GM23338 (cell line): ENCODE data around the gene DNAJA2. TPM values are rescaled to one million over a fixed set of nuclear protein-coding genes. Genes with fewer than 3 reads are reported as not detected.

ENCODE experiments used
- ATAC-seq: fragments of 200-7000 bp; cut with Tn5 transposase; 3 replicates; pipeline ENCODE4 v1.9.1; 2020
- DNase-seq: peaks from one replicate; pipeline ENCODE4 v3.0.0-alpha.2; 2015; ENCODE audit warnings: low spot score
- H2AFZ ChIP-seq: fragments of 200-600 bp; sonication (generic); 2 replicates; pipeline ENCODE4 v1.8.0; 2016; ENCODE audit warnings: antibody characterized with exemption, mild to moderate bottlenecking, moderate library complexity
- H3F3A ChIP-seq: fragments of 200-600 bp; sonication (generic); replicated peaks from 2 replicates; pipeline ENCODE4 v1.8.0; 2017; ENCODE audit warnings: antibody characterized with exemption, mixed run types, low read depth
- H3K27ac ChIP-seq: fragments of 200-600 bp; sonication (generic); 2 replicates; pipeline ENCODE4 v1.6.1; 2016; ENCODE audit warnings: low read depth
- H3K27me3 ChIP-seq: fragments of 200-600 bp; sonication (generic); 2 replicates; pipeline ENCODE4 v1.8.0; 2016; ENCODE audit warnings: mild to moderate bottlenecking, mixed run types, moderate library complexity; ENCODE audit not compliant: insufficient read depth
- H3K36me3 ChIP-seq: fragments of 200-600 bp; sonication (generic); 2 replicates; pipeline ENCODE4 v1.8.0; 2016; ENCODE audit warnings: mild to moderate bottlenecking; ENCODE audit not compliant: insufficient read depth
- H3K4me1 ChIP-seq: fragments of 200-600 bp; sonication (generic); 2 replicates; pipeline ENCODE4 v1.8.0; 2016; ENCODE audit warnings: mild to moderate bottlenecking, moderate library complexity; ENCODE audit not compliant: insufficient read depth
- H3K4me2 ChIP-seq: fragments of 200-600 bp; sonication (generic); 2 replicates; pipeline ENCODE4 v1.7.1; 2017; ENCODE audit warnings: mixed run types
- H3K4me3 ChIP-seq: fragments of 200-600 bp; sonication (generic); 2 replicates; pipeline ENCODE4 v1.6.1; 2016; ENCODE audit warnings: mixed run types
- H3K79me2 ChIP-seq: fragments of 200-600 bp; sonication (generic); replicated peaks from 2 replicates; pipeline ENCODE4 v1.8.0; 2017; ENCODE audit warnings: mild to moderate bottlenecking; ENCODE audit not compliant: insufficient read depth
- H3K9me2 ChIP-seq: fragments of 200-600 bp; sonication (generic); 2 replicates; pipeline ENCODE4 v1.8.0; 2017; ENCODE audit not compliant: insufficient read depth
- H4K20me1 ChIP-seq: fragments of 200-600 bp; sonication (generic); replicated peaks from 2 replicates; pipeline ENCODE4 v1.8.0; 2017; ENCODE audit warnings: mild to moderate bottlenecking; ENCODE audit not compliant: insufficient read depth
- H3K27ac Mint-ChIP-seq: 2 replicates; pipeline ENCODE4 v1.8.0; 2020; ENCODE audit warnings: inconsistent platforms, mild to moderate bottlenecking, moderate library complexity, mixed read lengths
- H3K27me3 Mint-ChIP-seq: 3 replicates; pipeline ENCODE4 v1.8.0; 2022; ENCODE audit warnings: low read depth, mild to moderate bottlenecking, moderate library complexity, mixed read lengths, inconsistent platforms; ENCODE audit not compliant: insufficient read depth, poor library complexity
- H3K36me3 Mint-ChIP-seq: 3 replicates; pipeline ENCODE4 v1.8.0; 2021; ENCODE audit warnings: low read depth, mild to moderate bottlenecking, inconsistent platforms, moderate library complexity, mixed read lengths
- H3K4me1 Mint-ChIP-seq: 3 replicates; pipeline ENCODE4 v1.8.0; 2020; ENCODE audit warnings: mild to moderate bottlenecking, inconsistent platforms, mixed read lengths
- H3K4me3 Mint-ChIP-seq: 3 replicates; pipeline ENCODE4 v1.8.0; 2021; ENCODE audit warnings: moderate library complexity, mild to moderate bottlenecking, inconsistent platforms, mixed read lengths
- H3K9me3 Mint-ChIP-seq: 3 replicates; pipeline ENCODE4 v1.8.0; 2020; ENCODE audit warnings: moderate library complexity, mild to moderate bottlenecking, inconsistent platforms, mixed read lengths
- CREB1 ChIP-seq: fragments of 250-450 bp; sonication (Bioruptor Pico); IDR thresholded peaks from 2 replicates; pipeline ENCODE4 v1.5.0; 2020; ENCODE audit warnings: low read depth, mild to moderate bottlenecking, moderate library complexity
- EZH2 ChIP-seq: fragments of 200-600 bp; sonication (generic); IDR thresholded peaks from one replicate; pipeline ENCODE4 v1.8.0; 2017; ENCODE audit warnings: antibody characterized with exemption, mild to moderate bottlenecking, low read depth; ENCODE audit not compliant: unreplicated experiment
- EZH2phosphoT487 ChIP-seq: fragments of 200-600 bp; sonication (generic); IDR thresholded peaks from one replicate; pipeline ENCODE4 v1.8.1; 2018; ENCODE audit warnings: antibody characterized with exemption; ENCODE audit not compliant: unreplicated experiment
- JUNB ChIP-seq: IDR thresholded peaks from one replicate; pipeline ENCODE4 v1.6.1; 2016; ENCODE audit warnings: antibody characterized with exemption; ENCODE audit not compliant: unreplicated experiment
- NANOG ChIP-seq: IDR thresholded peaks from 2 replicates; pipeline ENCODE4 v1.6.1; 2016; ENCODE audit warnings: antibody characterized with exemption, borderline replicate concordance
- POLR2AphosphoS5 ChIP-seq: IDR thresholded peaks from 2 replicates; pipeline ENCODE4 v1.6.1; 2016; ENCODE audit warnings: antibody characterized with exemption, low read depth
- STAT1 ChIP-seq: IDR thresholded peaks from one replicate; pipeline ENCODE4 v1.6.1; 2016; ENCODE audit warnings: antibody characterized with exemption; ENCODE audit not compliant: unreplicated experiment
- ZNF114 ChIP-seq: fragments of 250-450 bp; sonication (Bioruptor Pico); IDR thresholded peaks from 2 replicates; pipeline ENCODE4 v1.5.0; 2020; ENCODE audit warnings: mild to moderate bottlenecking, moderate library complexity
- ZNF331 ChIP-seq: fragments of 250-450 bp; sonication (Bioruptor Pico); IDR thresholded peaks from 2 replicates; pipeline ENCODE4 v1.5.0; 2020; ENCODE audit warnings: low read depth, mild to moderate bottlenecking, moderate library complexity
- polyA plus RNA-seq: library from polyadenylated mRNA; unstranded; fragments of >200 nt; fragmentation: Nextera tagmentation; extraction: Ambion mirVana; gene quantifications from 2 replicates; pipeline ENCODE4 v1.2.1, GENCODE V29; 2016
- total RNA-seq: library from RNA; depleted of rRNA; stranded (reverse); fragments of >200 nt; shearing (Covaris generic); gene quantifications from 2 replicates; pipeline ENCODE4 v1.2.3, GENCODE V29; 2014
- TF ChIP-seq, protein P1 (sequence below): IDR thresholded peaks from one replicate; pipeline ENCODE4 v1.6.1; 2018; ENCODE audit warnings: antibody characterized with exemption; ENCODE audit not compliant: unreplicated experiment
- TF ChIP-seq, protein P2 (sequence below), 2 experiments: fragments of 200-600 bp in 1 of 2; sonication (generic) in 1 of 2; conservative IDR thresholded peaks; 2 replicates each; pipeline versions ENCODE4 v1.5.1 to v1.6.1; 2016 to 2017; ENCODE audit warnings: antibody characterized with exemption in 2 of 2, low read depth in 2 of 2, mild to moderate bottlenecking in 2 of 2, moderate library complexity in 1 of 2
- TF ChIP-seq, protein P3 (sequence below): fragments of 250-450 bp; sonication (Bioruptor Pico); IDR thresholded peaks from 2 replicates; pipeline ENCODE4 v1.5.0; 2020; ENCODE audit warnings: mild to moderate bottlenecking, moderate library complexity
- TF ChIP-seq, protein P4 (sequence below): IDR thresholded peaks from 2 replicates; pipeline ENCODE4 v1.6.1; 2016; ENCODE audit warnings: antibody characterized with exemption

The DNAJA2 gene
- total and polyA plus RNA-seq, 2 experiments from 2014 or later, result 94.5 to 101 TPM

DNA sequence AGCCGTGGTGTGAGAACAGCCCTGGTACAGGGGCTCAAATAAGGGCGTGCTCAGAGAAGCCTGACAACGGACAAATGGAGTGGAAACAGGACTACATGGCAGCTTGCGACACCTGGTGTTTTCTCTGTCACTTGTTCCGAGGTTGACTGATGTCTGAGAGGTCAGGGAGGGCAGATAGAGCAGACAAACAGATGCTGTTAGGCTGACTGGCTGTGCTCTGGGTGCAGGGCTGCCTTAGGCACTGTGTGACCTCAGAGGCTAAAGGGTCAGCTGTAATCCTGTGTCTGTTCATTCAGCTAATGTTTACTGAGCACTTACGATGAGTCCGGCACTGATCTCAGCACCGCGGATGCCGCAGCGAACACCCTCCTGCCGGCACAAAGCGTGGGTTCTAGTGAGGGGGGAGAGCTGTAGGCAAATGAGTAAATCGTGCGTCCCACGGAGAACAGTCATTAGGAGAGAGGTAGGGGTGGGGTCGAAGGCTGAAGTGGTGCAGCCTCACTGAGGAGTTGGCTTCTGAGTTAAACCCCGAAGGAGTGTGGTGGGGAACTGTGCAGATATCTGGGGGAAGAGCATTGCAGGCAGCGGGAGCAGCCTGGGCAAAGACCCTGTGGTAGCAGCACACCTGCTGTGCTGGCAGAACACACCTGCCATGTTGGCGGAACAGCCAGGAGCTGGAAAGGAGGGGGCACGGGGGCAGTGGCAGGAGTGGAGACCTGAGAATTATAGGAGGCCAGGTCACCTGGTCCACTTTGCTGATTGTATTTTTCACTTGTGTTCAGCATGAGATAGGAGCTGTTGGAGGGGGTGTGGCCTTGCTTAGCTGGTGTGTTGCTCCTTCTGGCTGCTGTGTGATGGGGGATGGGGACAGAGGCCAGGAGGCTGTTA lies 54.3 kb downstream of the DNAJA2 start:
- H3K4me1 Mint-ChIP-seq, result peaks cover 2% of the 10 kb centered on the region; the same call in 1 of the 3 replicates
- H3K36me3 ChIP-seq, result peaks cover 27% of the 10 kb centered on the region
- no peaks in the 10 kb centered on the region for H3K27me3 ChIP-seq
- TF ChIP-seq, protein P1, sequence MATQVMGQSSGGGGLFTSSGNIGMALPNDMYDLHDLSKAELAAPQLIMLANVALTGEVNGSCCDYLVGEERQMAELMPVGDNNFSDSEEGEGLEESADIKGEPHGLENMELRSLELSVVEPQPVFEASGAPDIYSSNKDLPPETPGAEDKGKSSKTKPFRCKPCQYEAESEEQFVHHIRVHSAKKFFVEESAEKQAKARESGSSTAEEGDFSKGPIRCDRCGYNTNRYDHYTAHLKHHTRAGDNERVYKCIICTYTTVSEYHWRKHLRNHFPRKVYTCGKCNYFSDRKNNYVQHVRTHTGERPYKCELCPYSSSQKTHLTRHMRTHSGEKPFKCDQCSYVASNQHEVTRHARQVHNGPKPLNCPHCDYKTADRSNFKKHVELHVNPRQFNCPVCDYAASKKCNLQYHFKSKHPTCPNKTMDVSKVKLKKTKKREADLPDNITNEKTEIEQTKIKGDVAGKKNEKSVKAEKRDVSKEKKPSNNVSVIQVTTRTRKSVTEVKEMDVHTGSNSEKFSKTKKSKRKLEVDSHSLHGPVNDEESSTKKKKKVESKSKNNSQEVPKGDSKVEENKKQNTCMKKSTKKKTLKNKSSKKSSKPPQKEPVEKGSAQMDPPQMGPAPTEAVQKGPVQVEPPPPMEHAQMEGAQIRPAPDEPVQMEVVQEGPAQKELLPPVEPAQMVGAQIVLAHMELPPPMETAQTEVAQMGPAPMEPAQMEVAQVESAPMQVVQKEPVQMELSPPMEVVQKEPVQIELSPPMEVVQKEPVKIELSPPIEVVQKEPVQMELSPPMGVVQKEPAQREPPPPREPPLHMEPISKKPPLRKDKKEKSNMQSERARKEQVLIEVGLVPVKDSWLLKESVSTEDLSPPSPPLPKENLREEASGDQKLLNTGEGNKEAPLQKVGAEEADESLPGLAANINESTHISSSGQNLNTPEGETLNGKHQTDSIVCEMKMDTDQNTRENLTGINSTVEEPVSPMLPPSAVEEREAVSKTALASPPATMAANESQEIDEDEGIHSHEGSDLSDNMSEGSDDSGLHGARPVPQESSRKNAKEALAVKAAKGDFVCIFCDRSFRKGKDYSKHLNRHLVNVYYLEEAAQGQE, result no peak
- TF ChIP-seq, protein P2, sequence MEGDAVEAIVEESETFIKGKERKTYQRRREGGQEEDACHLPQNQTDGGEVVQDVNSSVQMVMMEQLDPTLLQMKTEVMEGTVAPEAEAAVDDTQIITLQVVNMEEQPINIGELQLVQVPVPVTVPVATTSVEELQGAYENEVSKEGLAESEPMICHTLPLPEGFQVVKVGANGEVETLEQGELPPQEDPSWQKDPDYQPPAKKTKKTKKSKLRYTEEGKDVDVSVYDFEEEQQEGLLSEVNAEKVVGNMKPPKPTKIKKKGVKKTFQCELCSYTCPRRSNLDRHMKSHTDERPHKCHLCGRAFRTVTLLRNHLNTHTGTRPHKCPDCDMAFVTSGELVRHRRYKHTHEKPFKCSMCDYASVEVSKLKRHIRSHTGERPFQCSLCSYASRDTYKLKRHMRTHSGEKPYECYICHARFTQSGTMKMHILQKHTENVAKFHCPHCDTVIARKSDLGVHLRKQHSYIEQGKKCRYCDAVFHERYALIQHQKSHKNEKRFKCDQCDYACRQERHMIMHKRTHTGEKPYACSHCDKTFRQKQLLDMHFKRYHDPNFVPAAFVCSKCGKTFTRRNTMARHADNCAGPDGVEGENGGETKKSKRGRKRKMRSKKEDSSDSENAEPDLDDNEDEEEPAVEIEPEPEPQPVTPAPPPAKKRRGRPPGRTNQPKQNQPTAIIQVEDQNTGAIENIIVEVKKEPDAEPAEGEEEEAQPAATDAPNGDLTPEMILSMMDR (conservative IDR thresholded peaks at IDR 0.05; ENCODE audit: low read depth in 2 of 2), result no peak
- TF ChIP-seq EZH2, result no peak
- no peak for TF ChIP-seq ZNF114 (CRISPR knock-in tag)
- no peak for TF ChIP-seq EZH2phosphoT487
- TF ChIP-seq STAT1, result no peak
- no peak for TF ChIP-seq NANOG
- TF ChIP-seq, protein P3, sequence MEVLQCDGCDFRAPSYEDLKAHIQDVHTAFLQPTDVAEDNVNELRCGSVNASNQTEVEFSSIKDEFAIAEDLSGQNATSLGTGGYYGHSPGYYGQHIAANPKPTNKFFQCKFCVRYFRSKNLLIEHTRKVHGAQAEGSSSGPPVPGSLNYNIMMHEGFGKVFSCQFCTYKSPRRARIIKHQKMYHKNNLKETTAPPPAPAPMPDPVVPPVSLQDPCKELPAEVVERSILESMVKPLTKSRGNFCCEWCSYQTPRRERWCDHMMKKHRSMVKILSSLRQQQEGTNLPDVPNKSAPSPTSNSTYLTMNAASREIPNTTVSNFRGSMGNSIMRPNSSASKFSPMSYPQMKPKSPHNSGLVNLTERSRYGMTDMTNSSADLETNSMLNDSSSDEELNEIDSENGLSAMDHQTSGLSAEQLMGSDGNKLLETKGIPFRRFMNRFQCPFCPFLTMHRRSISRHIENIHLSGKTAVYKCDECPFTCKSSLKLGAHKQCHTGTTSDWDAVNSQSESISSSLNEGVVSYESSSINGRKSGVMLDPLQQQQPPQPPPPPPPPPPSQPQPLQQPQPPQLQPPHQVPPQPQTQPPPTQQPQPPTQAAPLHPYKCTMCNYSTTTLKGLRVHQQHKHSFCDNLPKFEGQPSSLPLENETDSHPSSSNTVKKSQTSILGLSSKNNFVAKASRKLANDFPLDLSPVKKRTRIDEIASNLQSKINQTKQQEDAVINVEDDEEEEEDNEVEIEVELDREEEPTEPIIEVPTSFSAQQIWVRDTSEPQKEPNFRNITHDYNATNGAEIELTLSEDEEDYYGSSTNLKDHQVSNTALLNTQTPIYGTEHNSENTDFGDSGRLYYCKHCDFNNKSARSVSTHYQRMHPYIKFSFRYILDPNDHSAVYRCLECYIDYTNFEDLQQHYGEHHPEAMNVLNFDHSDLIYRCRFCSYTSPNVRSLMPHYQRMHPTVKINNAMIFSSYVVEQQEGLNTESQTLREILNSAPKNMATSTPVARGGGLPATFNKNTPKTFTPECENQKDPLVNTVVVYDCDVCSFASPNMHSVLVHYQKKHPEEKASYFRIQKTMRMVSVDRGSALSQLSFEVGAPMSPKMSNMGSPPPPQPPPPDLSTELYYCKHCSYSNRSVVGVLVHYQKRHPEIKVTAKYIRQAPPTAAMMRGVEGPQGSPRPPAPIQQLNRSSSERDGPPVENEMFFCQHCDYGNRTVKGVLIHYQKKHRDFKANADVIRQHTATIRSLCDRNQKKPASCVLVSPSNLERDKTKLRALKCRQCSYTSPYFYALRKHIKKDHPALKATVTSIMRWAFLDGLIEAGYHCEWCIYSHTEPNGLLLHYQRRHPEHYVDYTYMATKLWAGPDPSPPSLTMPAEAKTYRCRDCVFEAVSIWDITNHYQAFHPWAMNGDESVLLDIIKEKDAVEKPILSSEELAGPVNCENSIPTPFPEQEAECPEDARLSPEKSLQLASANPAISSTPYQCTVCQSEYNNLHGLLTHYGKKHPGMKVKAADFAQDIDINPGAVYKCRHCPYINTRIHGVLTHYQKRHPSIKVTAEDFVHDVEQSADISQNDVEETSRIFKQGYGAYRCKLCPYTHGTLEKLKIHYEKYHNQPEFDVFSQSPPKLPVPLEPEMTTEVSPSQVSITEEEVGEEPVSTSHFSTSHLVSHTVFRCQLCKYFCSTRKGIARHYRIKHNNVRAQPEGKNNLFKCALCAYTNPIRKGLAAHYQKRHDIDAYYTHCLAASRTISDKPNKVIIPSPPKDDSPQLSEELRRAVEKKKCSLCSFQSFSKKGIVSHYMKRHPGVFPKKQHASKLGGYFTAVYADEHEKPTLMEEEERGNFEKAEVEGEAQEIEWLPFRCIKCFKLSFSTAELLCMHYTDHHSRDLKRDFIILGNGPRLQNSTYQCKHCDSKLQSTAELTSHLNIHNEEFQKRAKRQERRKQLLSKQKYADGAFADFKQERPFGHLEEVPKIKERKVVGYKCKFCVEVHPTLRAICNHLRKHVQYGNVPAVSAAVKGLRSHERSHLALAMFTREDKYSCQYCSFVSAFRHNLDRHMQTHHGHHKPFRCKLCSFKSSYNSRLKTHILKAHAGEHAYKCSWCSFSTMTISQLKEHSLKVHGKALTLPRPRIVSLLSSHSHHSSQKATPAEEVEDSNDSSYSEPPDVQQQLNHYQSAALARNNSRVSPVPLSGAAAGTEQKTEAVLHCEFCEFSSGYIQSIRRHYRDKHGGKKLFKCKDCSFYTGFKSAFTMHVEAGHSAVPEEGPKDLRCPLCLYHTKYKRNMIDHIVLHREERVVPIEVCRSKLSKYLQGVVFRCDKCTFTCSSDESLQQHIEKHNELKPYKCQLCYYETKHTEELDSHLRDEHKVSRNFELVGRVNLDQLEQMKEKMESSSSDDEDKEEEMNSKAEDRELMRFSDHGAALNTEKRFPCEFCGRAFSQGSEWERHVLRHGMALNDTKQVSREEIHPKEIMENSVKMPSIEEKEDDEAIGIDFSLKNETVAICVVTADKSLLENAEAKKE, result no peak
- no peak for TF ChIP-seq JUNB
- TF ChIP-seq CREB1, result no peak
- no peak for TF ChIP-seq ZNF331 (CRISPR knock-in tag)
- TF ChIP-seq POLR2AphosphoS5, result no peak
- TF ChIP-seq, protein P4, sequence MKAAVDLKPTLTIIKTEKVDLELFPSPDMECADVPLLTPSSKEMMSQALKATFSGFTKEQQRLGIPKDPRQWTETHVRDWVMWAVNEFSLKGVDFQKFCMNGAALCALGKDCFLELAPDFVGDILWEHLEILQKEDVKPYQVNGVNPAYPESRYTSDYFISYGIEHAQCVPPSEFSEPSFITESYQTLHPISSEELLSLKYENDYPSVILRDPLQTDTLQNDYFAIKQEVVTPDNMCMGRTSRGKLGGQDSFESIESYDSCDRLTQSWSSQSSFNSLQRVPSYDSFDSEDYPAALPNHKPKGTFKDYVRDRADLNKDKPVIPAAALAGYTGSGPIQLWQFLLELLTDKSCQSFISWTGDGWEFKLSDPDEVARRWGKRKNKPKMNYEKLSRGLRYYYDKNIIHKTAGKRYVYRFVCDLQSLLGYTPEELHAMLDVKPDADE, result no peak
- DNase-seq (no peak), ATAC-seq (no peak)
- no peaks in the 10 kb centered on the region; the same call in 2 of the 3 replicates for H3K9me3 Mint-ChIP-seq
- H3F3A ChIP-seq, result 0 out of 2 replicates have a peak, but pooled peaks cover 3% of the 10 kb centered on the region
- H4K20me1 ChIP-seq, result peaks cover 2% of the 10 kb centered on the region; the same call in 1 of the 2 replicates
- H3K4me3 Mint-ChIP-seq, result no peak overlapping the region
- H3K27ac Mint-ChIP-seq, result peak overlapping the region; percentile 77
- H3K4me2 ChIP-seq, result no peak overlapping the region
- no peak overlapping the region for H3K4me3 ChIP-seq
- H3K79me2 ChIP-seq, result peaks cover 3% of the 10 kb centered on the region; the same call in 1 of the 2 replicates
- no peaks in the 10 kb centered on the region for H3K4me1 ChIP-seq
- no peak overlapping the region for H3K27ac ChIP-seq
- no peak overlapping the region for H2AFZ ChIP-seq
- peaks cover 99% of the 10 kb centered on the region for H3K36me3 Mint-ChIP-seq
- H3K9me2 ChIP-seq, result no peaks in the 10 kb centered on the region
- peaks cover 37% of the 10 kb centered on the region for H3K27me3 Mint-ChIP-seq
